Tibial nerve (tissue), 3 donors: ENCODE data around the gene CNOT2.

ENCODE experiments used
- CTCF ChIP-seq, 5 experiments: fragments of 200-600 bp in 3 of 5; fragments of 450-650 bp in 2 of 5; sonication (generic) in 3 of 5; IDR thresholded peaks; one replicate each; pipeline ENCODE4 v1.5.1; 2016 to 2019; ENCODE audit warnings: antibody characterized with exemption in 5 of 5, mild to moderate bottlenecking in 3 of 5, moderate library complexity in 2 of 5
- POLR2A ChIP-seq, 2 donors: fragments of 450-650 bp; IDR thresholded peaks; one replicate each; pipeline ENCODE4 v1.6.1; 2017; ENCODE audit warnings: antibody characterized with exemption in 2 of 2, mild to moderate bottlenecking in 2 of 2, moderate library complexity in 2 of 2

- TF ChIP-seq CTCF (IDR thresholded peaks at IDR 0.05) (no peak), POLR2A (IDR thresholded peaks at IDR 0.05) (no peak)
These were observed 34.7 kb downstream of the CNOT2 start for GRCh38 chr12:70277973-70278372.
